BJ (cell line): ENCODE measurements around the gene PHAF1. TPM values are rescaled to one million over a fixed set of nuclear protein-coding genes. Genes with fewer than 3 reads are reported as not detected.

ENCODE experiments used
- CTCF ChIA-PET: fragments of 350-600 bp; formaldehyde crosslinking; extraction: SDS; loops from one replicate; lab custom pipeline; 2021; ENCODE audit warnings: antibody characterized with exemption, inconsistent platforms; lab: Yijun Ruan, JAX
- POLR2A ChIA-PET: fragments of 300-600 bp; sonication (Branson Sonifier 250); formaldehyde crosslinking; extraction: SDS; loops from one replicate; lab custom pipeline; 2021; ENCODE audit warnings: antibody characterized with exemption; lab: Charles Lee
- DNase-seq: peaks from one replicate; pipeline ENCODE4 v3.0.0-alpha.2; 2011; ENCODE audit warnings: low read depth
- H3K27me3 ChIP-seq: 2 replicates; pipeline ENCODE4 v1.6.0; 2011; ENCODE audit warnings: low read length; ENCODE audit not compliant: control insufficient read depth, insufficient read depth
- H3K36me3 ChIP-seq: 2 replicates; pipeline ENCODE4 v1.5.1; 2011; ENCODE audit warnings: low read length; ENCODE audit not compliant: control insufficient read depth, insufficient read depth
- H3K4me3 ChIP-seq: 2 replicates; pipeline ENCODE4 v1.5.1; 2011; ENCODE audit warnings: low read depth, mild to moderate bottlenecking, control low read depth, low read length
- polyA plus RNA-seq: library from polyadenylated mRNA; depleted of rRNA; stranded (reverse); fragments of >200 nt; gene quantifications from 2 replicates; pipeline ENCODE4 v1.2.3, GENCODE V29; 2011
- TF ChIP-seq, protein P1 (sequence below): IDR thresholded peaks from 2 replicates; pipeline ENCODE4 v1.5.1; 2011; ENCODE audit warnings: low read depth, mild to moderate bottlenecking, control low read depth, inconsistent platforms, low read length, moderate library complexity; ENCODE audit not compliant: insufficient read depth

PHAF1 gene
- polyA plus RNA-seq, 1 experiment: 27.7 TPM

GRCh38 chr16:67086822-67087221 lies 22.9 kb upstream of the PHAF1 start:
- no peak overlapping the region for H3K4me3 ChIP-seq
- TF ChIP-seq, protein P1, sequence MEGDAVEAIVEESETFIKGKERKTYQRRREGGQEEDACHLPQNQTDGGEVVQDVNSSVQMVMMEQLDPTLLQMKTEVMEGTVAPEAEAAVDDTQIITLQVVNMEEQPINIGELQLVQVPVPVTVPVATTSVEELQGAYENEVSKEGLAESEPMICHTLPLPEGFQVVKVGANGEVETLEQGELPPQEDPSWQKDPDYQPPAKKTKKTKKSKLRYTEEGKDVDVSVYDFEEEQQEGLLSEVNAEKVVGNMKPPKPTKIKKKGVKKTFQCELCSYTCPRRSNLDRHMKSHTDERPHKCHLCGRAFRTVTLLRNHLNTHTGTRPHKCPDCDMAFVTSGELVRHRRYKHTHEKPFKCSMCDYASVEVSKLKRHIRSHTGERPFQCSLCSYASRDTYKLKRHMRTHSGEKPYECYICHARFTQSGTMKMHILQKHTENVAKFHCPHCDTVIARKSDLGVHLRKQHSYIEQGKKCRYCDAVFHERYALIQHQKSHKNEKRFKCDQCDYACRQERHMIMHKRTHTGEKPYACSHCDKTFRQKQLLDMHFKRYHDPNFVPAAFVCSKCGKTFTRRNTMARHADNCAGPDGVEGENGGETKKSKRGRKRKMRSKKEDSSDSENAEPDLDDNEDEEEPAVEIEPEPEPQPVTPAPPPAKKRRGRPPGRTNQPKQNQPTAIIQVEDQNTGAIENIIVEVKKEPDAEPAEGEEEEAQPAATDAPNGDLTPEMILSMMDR: no peak
- ChIA-PET CTCF (interaction anchor here (1.1 kb wide), 1 partner anchor 137 kb away, joined by 3 read pairs; no protein-coding TSS in a partner anchor), POLR2A (no interaction called here)
- H3K36me3 ChIP-seq: no peaks in the 10 kb centered on the region
- H3K27me3 ChIP-seq: no peaks in the 10 kb centered on the region
- no peak for DNase-seq

GRCh38 chr16:67087291-67087690 lies 22.4 kb upstream of the PHAF1 start:
- Histone ChIP-seq H3K36me3 (no peaks in the 10 kb centered on the region), H3K4me3 (no peak overlapping the region), H3K27me3 (no peaks in the 10 kb centered on the region)
- DNase-seq: no peak
- TF ChIP-seq, protein P1: no peak
- ChIA-PET POLR2A (no interaction called here), CTCF (interaction anchor here (1.1 kb wide), 1 partner anchor 137 kb away, joined by 3 read pairs; no protein-coding TSS in a partner anchor)

DNA sequence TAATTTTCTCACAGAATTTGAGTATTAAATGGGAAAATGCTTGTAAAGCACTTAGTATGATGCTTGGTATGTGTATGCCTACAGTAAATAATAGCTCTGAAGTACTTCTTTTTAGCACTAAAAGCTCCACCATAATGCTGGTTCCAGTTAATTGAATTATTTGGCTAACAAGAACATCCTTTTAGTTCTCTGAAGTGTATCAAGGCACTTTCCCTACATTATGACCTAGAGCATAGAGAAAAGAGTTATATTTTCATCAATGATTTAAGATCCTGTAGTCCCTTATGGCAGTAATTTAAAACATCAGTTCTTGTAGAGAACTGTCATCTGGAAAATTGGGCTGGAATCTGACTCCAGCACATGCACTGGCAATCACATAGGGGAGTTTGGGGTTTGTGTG lies 21.9 kb upstream of the PHAF1 start:
- POLR2A ChIA-PET: no interaction called here
- TF ChIP-seq, protein P1: no peak
- no peaks in the 10 kb centered on the region for H3K27me3 ChIP-seq

DNA sequence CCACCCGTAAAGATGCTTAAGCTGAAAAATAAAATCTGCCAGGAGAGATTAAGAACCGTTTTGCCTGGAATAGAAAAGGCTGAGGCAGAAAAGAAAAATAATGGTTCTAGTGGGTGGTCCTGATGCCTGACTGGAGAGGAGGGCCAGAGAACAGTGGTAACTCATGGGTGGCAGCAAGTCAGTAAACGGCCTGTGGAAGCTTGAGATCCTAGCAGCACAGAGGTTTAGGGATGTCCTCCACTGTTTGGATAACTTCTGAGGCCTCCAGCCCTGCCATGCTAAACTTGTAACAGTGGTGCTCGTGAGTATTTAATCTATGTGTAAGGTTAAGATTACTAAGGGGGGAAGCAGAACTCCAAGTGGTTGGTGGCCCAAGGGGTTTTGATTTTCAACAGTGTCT lies 21.2 kb upstream of the PHAF1 start:
- CTCF ChIA-PET: no interaction called here
- POLR2A ChIA-PET: no interaction called here
- Histone ChIP-seq H3K36me3 (no peaks in the 10 kb centered on the region), H3K4me3 (no peak overlapping the region), H3K27me3 (no peaks in the 10 kb centered on the region)
- no peak for DNase-seq
- TF ChIP-seq, protein P1: no peak

More for the DNA sequence above, 21.9 kb upstream of the PHAF1 start:
- DNase-seq: no peak
- H3K4me3 ChIP-seq: no peak overlapping the region
- CTCF ChIA-PET: interaction anchor here (1.1 kb wide), 1 partner anchor 138 kb away, joined by 3 read pairs; no protein-coding TSS in a partner anchor
- H3K36me3 ChIP-seq: no peaks in the 10 kb centered on the region

- no peaks in the 10 kb centered on the region for H3K27me3 ChIP-seq
- no peak overlapping the region for H3K4me3 ChIP-seq
- H3K36me3 ChIP-seq: no peaks in the 10 kb centered on the region
- CTCF ChIA-PET: no interaction called here
- TF ChIP-seq, protein P1: no peak
- no peak for DNase-seq
- POLR2A ChIA-PET: no interaction called here
Measured at GRCh38 chr16:67089101-67089500, 20.6 kb upstream of the PHAF1 start.
